ENCODE measurements around the gene CCNT1.

- TF ChIP-seq CTCF (IDR thresholded peaks at IDR 0.05 in 8 of 11, conservative IDR thresholded peaks at IDR 0.05 in 3 of 11) (no peak), POLR2A (IDR thresholded peaks at IDR 0.05) (no peak), POLR2AphosphoS5 (IDR thresholded peaks at IDR 0.05) (no peak)
Measured at GRCh38 chr12:48671231-48671856, 45.2 kb downstream of the CCNT1 start.

Measured in spleen (tissue), 7 donors.